ENCODE measurements around the gene PEX14.

- TF ChIP-seq POLR2A (IDR thresholded peaks at IDR 0.05; ENCODE audit: low read length) (no peak), GATA1 (IDR thresholded peaks at IDR 0.05; ENCODE audit: low read depth, low read length) (no peak)
Measured at GRCh38 chr1:10678402-10678801, 203.7 kb downstream of the PEX14 start.

Measured in erythroblast (primary cell).